Mesenchymal stem cell (in vitro differentiated cells and primary cell): ENCODE measurements around the gene POLD2.

Experiments used
- DNase-seq: peaks from one replicate; pipeline ENCODE4 v3.0.0-alpha.2; 2013
- H2AFZ ChIP-seq: one replicate; pipeline ENCODE4 v1.6.1; 2013; ENCODE audit warnings: low read depth, mild to moderate bottlenecking, control low read depth, inconsistent platforms, low read length, moderate library complexity
- H2AK5ac ChIP-seq: 2 replicates; pipeline ENCODE4 v1.6.1; 2013; ENCODE audit warnings: low read length, moderate library complexity, mild to moderate bottlenecking, inconsistent platforms; ENCODE audit not compliant: severe bottlenecking
- H2BK120ac ChIP-seq: one replicate; pipeline ENCODE4 v1.6.1; 2013; ENCODE audit warnings: low read depth, mild to moderate bottlenecking, inconsistent platforms, low read length, moderate library complexity
- H2BK12ac ChIP-seq, 2 experiments: one replicate each; pipeline ENCODE4 v1.6.1; 2013; ENCODE audit warnings: inconsistent platforms in 2 of 2, low read length in 2 of 2, mild to moderate bottlenecking in 2 of 2, moderate library complexity in 2 of 2, control low read depth in 1 of 2
- H2BK15ac ChIP-seq: one replicate; pipeline ENCODE4 v1.6.1; 2013; ENCODE audit warnings: mild to moderate bottlenecking, low read depth, inconsistent platforms; ENCODE audit not compliant: poor library complexity, severe bottlenecking
- H2BK5ac ChIP-seq: 2 replicates; pipeline ENCODE4 v1.6.1; 2013; ENCODE audit warnings: low read depth, mild to moderate bottlenecking, low read length, control low read depth, inconsistent platforms; ENCODE audit not compliant: poor library complexity, severe bottlenecking
- H3K14ac ChIP-seq, 2 experiments: one replicate each; pipeline ENCODE4 v1.6.1; 2013; ENCODE audit warnings: inconsistent platforms in 2 of 2, low read length in 2 of 2, control low read depth in 1 of 2, mild to moderate bottlenecking in 1 of 2, moderate library complexity in 1 of 2
- H3K18ac ChIP-seq, 2 experiments: one replicate each; pipeline ENCODE4 v1.6.1; 2013; ENCODE audit warnings: inconsistent platforms in 2 of 2, low read length in 2 of 2, control low read depth in 1 of 2, low read depth in 1 of 2, mild to moderate bottlenecking in 1 of 2
- H3K23ac ChIP-seq, 2 experiments: one replicate each; pipeline ENCODE4 v1.6.1; 2013; ENCODE audit warnings: inconsistent platforms in 2 of 2, low read length in 2 of 2, mild to moderate bottlenecking in 2 of 2, moderate library complexity in 2 of 2, control low read depth in 1 of 2
- H3K27ac ChIP-seq: 2 replicates; pipeline ENCODE4 v1.5.1; 2013; ENCODE audit warnings: mild to moderate bottlenecking, moderate library complexity, low read length, control low read depth, inconsistent platforms; ENCODE audit not compliant: poor library complexity, severe bottlenecking
- H3K27me3 ChIP-seq, 2 experiments: 2 replicates each; pipeline versions ENCODE4 v1.6.1 to v1.7.0; 2013; ENCODE audit warnings: low read length in 2 of 2, mild to moderate bottlenecking in 2 of 2, moderate library complexity in 2 of 2, control low read depth in 1 of 2, inconsistent platforms in 1 of 2; ENCODE audit not compliant: control insufficient read depth in 1 of 2, insufficient read depth in 1 of 2
- H3K36me3 ChIP-seq, 2 experiments: 2 replicates each; pipeline versions ENCODE4 v1.6.1 to v1.7.0; 2013; ENCODE audit warnings: low read length in 2 of 2, control low read depth in 1 of 2, inconsistent platforms in 1 of 2, low read depth in 1 of 2, mild to moderate bottlenecking in 1 of 2; ENCODE audit not compliant: insufficient read depth in 2 of 2, control insufficient read depth in 1 of 2
- H3K4ac ChIP-seq, 2 experiments: one replicate each; pipeline ENCODE4 v1.6.1; 2013; ENCODE audit warnings: inconsistent platforms in 2 of 2, low read length in 2 of 2, mild to moderate bottlenecking in 2 of 2, moderate library complexity in 2 of 2, control low read depth in 1 of 2, low read depth in 1 of 2
- H3K4me1 ChIP-seq: 2 replicates; pipeline ENCODE4 v1.6.1; 2013; ENCODE audit warnings: low read depth, low read length, control low read depth; ENCODE audit not compliant: control insufficient read depth, insufficient read depth
- H3K4me2 ChIP-seq: 2 replicates; pipeline ENCODE4 v1.6.1; 2013; ENCODE audit warnings: low read length, mild to moderate bottlenecking, inconsistent platforms; ENCODE audit not compliant: poor library complexity, severe bottlenecking
- H3K4me3 ChIP-seq, 2 experiments: 2 replicates each; pipeline versions ENCODE4 v1.5.1 to v1.7.0; 2013; ENCODE audit warnings: low read length in 2 of 2, mild to moderate bottlenecking in 2 of 2, control low read depth in 1 of 2, low read depth in 1 of 2; ENCODE audit not compliant: insufficient read depth in 1 of 2
- H3K79me1 ChIP-seq: replicated peaks from 2 replicates; pipeline ENCODE4 v1.6.1; 2013; ENCODE audit warnings: mild to moderate bottlenecking, control low read depth, low read length, inconsistent platforms; ENCODE audit not compliant: poor library complexity, severe bottlenecking
- H3K9ac ChIP-seq: 2 replicates; pipeline ENCODE4 v1.7.0; 2013; ENCODE audit warnings: mild to moderate bottlenecking, low read length, moderate library complexity
- H3K9me3 ChIP-seq: 2 replicates; pipeline ENCODE4 v1.7.0; 2013; ENCODE audit warnings: mild to moderate bottlenecking, low read length; ENCODE audit not compliant: control insufficient read depth
- H4K8ac ChIP-seq: one replicate; pipeline ENCODE4 v1.6.1; 2013; ENCODE audit warnings: inconsistent platforms, mild to moderate bottlenecking, low read length, moderate library complexity
- H4K91ac ChIP-seq: one replicate; pipeline ENCODE4 v1.6.1; 2013; ENCODE audit warnings: mild to moderate bottlenecking, low read length, inconsistent platforms
- WGBS: methylation state at CpG from one replicate; pipeline ENCODE4 v1.1.7; 2013; ENCODE audit warnings: mixed read lengths; 5-methylcytosine and 5-hydroxymethylcytosine counted together

Gene POLD2

GRCh38 chr7:44105832-44106231 is 17.5 kb downstream of the POLD2 start:
- peak overlapping the region; percentile 42 for H3K27ac ChIP-seq
- peaks cover 73% of the 10 kb centered on the region for H3K4me1 ChIP-seq
- H3K27me3 ChIP-seq, result no peaks in the 10 kb centered on the region
- H2AFZ ChIP-seq, result no peak overlapping the region
- H3K79me1 ChIP-seq, result peaks cover 12% of the 10 kb centered on the region
- H2BK12ac ChIP-seq, result peak overlapping the region; percentile 1 to 66
- H2AK5ac ChIP-seq, result peak overlapping the region; percentile 34
- H2BK120ac ChIP-seq, result no peak overlapping the region
- H3K4me3 ChIP-seq, result peak overlapping the region; percentile 65 to 91
- H3K9ac ChIP-seq, result peak overlapping the region; percentile 88
- H3K4me2 ChIP-seq, result peak overlapping the region; percentile 79
- H3K14ac ChIP-seq, result peak overlapping the region in 1 of 2 experiments; percentile 32
- no peak overlapping the region for H2BK5ac ChIP-seq
- no peak overlapping the region for H3K4ac ChIP-seq
- H2BK15ac ChIP-seq, result no peak overlapping the region
- WGBS, result 96% methylated on average over 2 of the region's 2 CpGs
- H3K23ac ChIP-seq, result no peak overlapping the region
- peaks cover 43 to 49% of the 10 kb centered on the region in 2 experiments for H3K36me3 ChIP-seq
- H4K8ac ChIP-seq, result no peak overlapping the region
- no peak for DNase-seq
- H3K18ac ChIP-seq, result peak overlapping the region; percentile 14 to 75
- no peaks in the 10 kb centered on the region for H3K9me3 ChIP-seq
- no peak overlapping the region for H4K91ac ChIP-seq

GRCh38 chr7:44104860-44105771 is 18.2 kb downstream of the POLD2 start:
- 7% methylated on average over 25 of the region's 28 CpGs for WGBS

GRCh38 chr7:44103923-44104859 is 19.2 kb downstream of the POLD2 start, which contains the start of gene AEBP1:
AEBP1 (plus strand) TSS chr7:44104345; CDS start chr7:44104666, 321 bp downstream.
- DNase-seq, result peak; percentile 55

More at GRCh38 chr7:44104860-44105771, 18.2 kb downstream of the POLD2 start:
- peak overlapping the region; percentile 63 for H2BK5ac ChIP-seq
- no peak overlapping the region for H3K23ac ChIP-seq
- peak overlapping the region; percentile 43 for H2AK5ac ChIP-seq
- peak overlapping the region; percentile 65 to 91 for H3K4me3 ChIP-seq
- no peaks in the 10 kb centered on the region for H3K9me3 ChIP-seq
- peak overlapping the region; percentile 94 for H2BK120ac ChIP-seq
- H2BK15ac ChIP-seq, result peak overlapping the region; percentile 97
- H3K4me1 ChIP-seq, result peaks cover 73% of the 10 kb centered on the region
- peak overlapping the region; percentile 2 to 88 for H3K4ac ChIP-seq
- peak overlapping the region; percentile 88 for H4K91ac ChIP-seq
- no peaks in the 10 kb centered on the region for H3K27me3 ChIP-seq
- H3K79me1 ChIP-seq, result peaks cover 12% of the 10 kb centered on the region
- H3K27ac ChIP-seq, result peak overlapping the region; percentile 42
- H2BK12ac ChIP-seq, result peak overlapping the region; percentile 59 to 66
- H3K18ac ChIP-seq, result peak overlapping the region; percentile 75 to 82
- peak overlapping the region in 1 of 2 experiments; percentile 78 for H3K14ac ChIP-seq
- H3K4me2 ChIP-seq, result peak overlapping the region; percentile 79
- peaks cover 35 to 42% of the 10 kb centered on the region in 2 experiments for H3K36me3 ChIP-seq
- peak overlapping the region; percentile 93 for H4K8ac ChIP-seq
- peak overlapping the region; percentile 88 for H3K9ac ChIP-seq
- peak; percentile 79 for DNase-seq
- no peak overlapping the region for H2AFZ ChIP-seq

More at GRCh38 chr7:44103923-44104859, 19.2 kb downstream of the POLD2 start, which contains the start of gene AEBP1:
- Histone ChIP-seq H3K23ac (no peak within 1 kb of the TSS), H2BK5ac (peak within 1 kb of the TSS; percentile 63), H2BK12ac (peak within 1 kb of the TSS; percentile 47 to 59), H4K8ac (peak within 1 kb of the TSS; percentile 93), H3K36me3 (peaks cover 28 to 33% of the 10 kb centered on the region in 2 experiments), H3K18ac (peak within 1 kb of the TSS; percentile 61 to 82), H3K27me3 (no peaks in the 10 kb centered on the region), H3K14ac (peak within 1 kb of the TSS in 1 of 2 experiments; percentile 78), H2BK15ac (peak within 1 kb of the TSS; percentile 97), H3K4ac (peak within 1 kb of the TSS; percentile 6 to 88), H2AFZ (no peak within 1 kb of the TSS), H3K9ac (peak within 1 kb of the TSS; percentile 88), H3K4me2 (peak within 1 kb of the TSS; percentile 79), H3K27ac (peak within 1 kb of the TSS; percentile 57), H3K4me1 (peaks cover 65% of the 10 kb centered on the region), H3K79me1 (peaks cover 4% of the 10 kb centered on the region), H2BK120ac (peak within 1 kb of the TSS; percentile 94), H2AK5ac (peak within 1 kb of the TSS; percentile 50), H3K4me3 (peak within 1 kb of the TSS; percentile 65 to 91), H3K9me3 (no peaks in the 10 kb centered on the region), H4K91ac (peak within 1 kb of the TSS; percentile 88)
- WGBS, result 2% methylated on average over 49 of the region's 87 CpGs
